Body of pancreas (tissue), 4 donors: ENCODE results near the gene COL23A1.

ENCODE experiments used
- CTCF ChIP-seq, 7 experiments: fragments of 450-650 bp in 4 of 7; fragments of 200-600 bp in 3 of 7; sonication (generic) in 3 of 7; IDR thresholded peaks; one replicate each; pipeline ENCODE4 v1.5.1; 2016 to 2019; ENCODE audit warnings: antibody characterized with exemption in 7 of 7
- POLR2A ChIP-seq, 3 donors: fragments of 450-650 bp; IDR thresholded peaks; one replicate each; pipeline ENCODE4 v1.6.1; 2016; ENCODE audit warnings: antibody characterized with exemption in 3 of 3, mild to moderate bottlenecking in 2 of 3

- TF ChIP-seq CTCF (IDR thresholded peaks at IDR 0.05) = no peak
- TF ChIP-seq POLR2A (IDR thresholded peaks at IDR 0.05) = no peak
Measured at GRCh38 chr5:178509491-178510057, 80.6 kb downstream of the COL23A1 start.
